AG10803 (cell line): ENCODE data around the gene GBP4.
A peak's percentile ranks its signal among the peaks of the same experiment; 100 is the strongest.

Experiments
- DNase-seq: peaks from one replicate; pipeline ENCODE4 v3.0.0; 2010; ENCODE audit warnings: low read depth
- H3K4me3 ChIP-seq: 2 replicates; pipeline ENCODE4 v1.5.1; 2011; ENCODE audit warnings: mild to moderate bottlenecking, low read length, control low read depth
- CTCF ChIP-seq: conservative IDR thresholded peaks from 2 replicates; pipeline ENCODE4 v1.5.1; 2011; ENCODE audit warnings: mild to moderate bottlenecking, low read length, control low read depth, inconsistent platforms

Gene GBP4

GRCh38 chr1:89171067-89171438 lies 27.7 kb downstream of the GBP4 start:
- H3K4me3 ChIP-seq = no peak overlapping the region
- TF ChIP-seq CTCF = no peak
- DNase-seq = no peak

- DNase-seq = no peak
- no peak for TF ChIP-seq CTCF
- H3K4me3 ChIP-seq = no peak overlapping the region
Measured at GRCh38 chr1:89170170-89171066, 28.3 kb downstream of the GBP4 start.

- no peak overlapping the region for H3K4me3 ChIP-seq
Measured at GRCh38 chr1:89169166-89169565, 29.6 kb downstream of the GBP4 start.

GRCh38 chr1:89167590-89168230 lies 31.0 kb downstream of the GBP4 start:
- DNase-seq = no peak
- H3K4me3 ChIP-seq = no peak overlapping the region
- TF ChIP-seq CTCF = no peak

More at GRCh38 chr1:89169166-89169565, 29.6 kb downstream of the GBP4 start:
- DNase-seq = no peak
- TF ChIP-seq CTCF = no peak

GRCh38 chr1:89166705-89167104 lies 32.0 kb downstream of the GBP4 start:
- no peak overlapping the region for H3K4me3 ChIP-seq
- peak; percentile 12 for DNase-seq
- TF ChIP-seq CTCF = no peak

GRCh38 chr1:89165811-89166210 lies 32.9 kb downstream of the GBP4 start:
- H3K4me3 ChIP-seq = no peak overlapping the region
- no peak for TF ChIP-seq CTCF
- DNase-seq = no peak

GRCh38 chr1:89151047-89151446 lies 47.7 kb downstream of the GBP4 start:
- no peak for TF ChIP-seq CTCF
- DNase-seq = no peak

More at GRCh38 chr1:89151047-89151446, 47.7 kb downstream of the GBP4 start:
- no peak overlapping the region for H3K4me3 ChIP-seq
